Liver (tissue), 9 donors: ENCODE results near the gene MASP2. TPM values are rescaled to one million over a fixed set of nuclear protein-coding genes. Genes with fewer than 3 reads are reported as not detected.

ENCODE experiments used
- DNase-seq: peaks from one replicate; pipeline ENCODE4 v3.0.0-alpha.2; 2017; ENCODE audit warnings: low spot score
- H3K27ac ChIP-seq, 2 donors: one replicate each; pipeline ENCODE4 v1.7.0; 2013; ENCODE audit warnings: inconsistent platforms in 2 of 2, low read length in 2 of 2, control low read depth in 1 of 2, low read depth in 1 of 2, mild to moderate bottlenecking in 1 of 2
- H3K27me3 ChIP-seq, 4 donors: one replicate each; pipeline versions ENCODE4 v1.6.1 to v1.7.0; 2013; ENCODE audit warnings: low read length in 3 of 4, inconsistent platforms in 1 of 4, mild to moderate bottlenecking in 1 of 4, moderate library complexity in 1 of 4; ENCODE audit not compliant: control insufficient read depth in 4 of 4, insufficient read depth in 4 of 4
- H3K36me3 ChIP-seq, 4 donors: one replicate each; pipeline versions ENCODE4 v1.6.1 to v1.7.0; 2013; ENCODE audit warnings: low read length in 3 of 4, mild to moderate bottlenecking in 3 of 4, low read depth in 1 of 4, moderate library complexity in 1 of 4; ENCODE audit not compliant: control insufficient read depth in 4 of 4, insufficient read depth in 3 of 4
- H3K4me1 ChIP-seq, 4 donors: one replicate each; pipeline versions ENCODE4 v1.6.1 to v1.7.0; 2013; ENCODE audit warnings: low read length in 3 of 4, mild to moderate bottlenecking in 3 of 4, moderate library complexity in 1 of 4; ENCODE audit not compliant: control insufficient read depth in 4 of 4, insufficient read depth in 4 of 4
- H3K4me3 ChIP-seq, 3 donors: one replicate each; pipeline versions ENCODE4 v1.6.1 to v1.7.0; 2013; ENCODE audit warnings: low read length in 3 of 3, control low read depth in 1 of 3, low read depth in 1 of 3, mild to moderate bottlenecking in 1 of 3
- H3K9ac ChIP-seq, 2 donors: one replicate each; pipeline ENCODE4 v1.7.0; 2013; ENCODE audit warnings: low read length in 2 of 2, mild to moderate bottlenecking in 2 of 2, moderate library complexity in 2 of 2, control low read depth in 1 of 2, low read depth in 1 of 2
- H3K9me3 ChIP-seq, 4 donors: one replicate each; pipeline versions ENCODE4 v1.6.1 to v1.7.0; 2013; ENCODE audit warnings: low read length in 3 of 4; ENCODE audit not compliant: control insufficient read depth in 4 of 4
- ATF3 ChIP-seq: IDR thresholded peaks from 2 replicates; pipeline ENCODE4 v1.6.1; 2016; ENCODE audit warnings: antibody characterized with exemption
- EGR1 ChIP-seq, 2 donors: IDR thresholded peaks; 2 replicates each; pipeline ENCODE4 v1.6.1; 2016 to 2018; ENCODE audit warnings: antibody characterized with exemption in 2 of 2, low read depth in 2 of 2
- FOXA1 ChIP-seq: IDR thresholded peaks from 2 replicates; pipeline ENCODE4 v1.6.1; 2016; ENCODE audit warnings: antibody characterized with exemption
- FOXA2 ChIP-seq: IDR thresholded peaks from 2 replicates; pipeline ENCODE4 v1.6.1; 2016; ENCODE audit warnings: antibody characterized with exemption
- GABPA ChIP-seq, 2 donors: IDR thresholded peaks in 1 of 2; conservative IDR thresholded peaks in 1 of 2; 2 replicates each; pipeline ENCODE4 v1.6.1; 2016; ENCODE audit warnings: antibody characterized with exemption in 2 of 2, mild to moderate bottlenecking in 1 of 2, moderate library complexity in 1 of 2
- HNF4A ChIP-seq, 2 donors: conservative IDR thresholded peaks; 2 replicates each; pipeline ENCODE4 v1.6.1; 2016; ENCODE audit warnings: antibody characterized with exemption in 2 of 2, mild to moderate bottlenecking in 2 of 2
- HNF4G ChIP-seq: IDR thresholded peaks from 2 replicates; pipeline ENCODE4 v1.6.1; 2016; ENCODE audit warnings: antibody characterized with exemption
- JUND ChIP-seq, 2 donors: IDR thresholded peaks; 2 replicates each; pipeline ENCODE4 v1.6.1; 2016; ENCODE audit warnings: antibody characterized with exemption in 2 of 2
- MAX ChIP-seq: IDR thresholded peaks from 2 replicates; pipeline ENCODE4 v1.6.1; 2016; ENCODE audit warnings: antibody characterized with exemption
- NR2F2 ChIP-seq: IDR thresholded peaks from 2 replicates; pipeline ENCODE4 v1.6.1; 2016; ENCODE audit warnings: antibody characterized with exemption
- RAD21 ChIP-seq, 2 donors: IDR thresholded peaks; 2 replicates each; pipeline ENCODE4 v1.6.1; 2016; ENCODE audit warnings: antibody characterized with exemption in 2 of 2, mild to moderate bottlenecking in 2 of 2
- REST ChIP-seq: IDR thresholded peaks from 2 replicates; pipeline ENCODE4 v1.6.1; 2016; ENCODE audit warnings: antibody characterized with exemption, mild to moderate bottlenecking
- RXRA ChIP-seq, 2 donors: IDR thresholded peaks; 2 replicates each; pipeline ENCODE4 v1.6.1; 2017 to 2018; ENCODE audit warnings: antibody characterized with exemption in 2 of 2, mild to moderate bottlenecking in 1 of 2
- SP1 ChIP-seq: IDR thresholded peaks from 2 replicates; pipeline ENCODE4 v1.6.1; 2018; ENCODE audit warnings: antibody characterized with exemption, mild to moderate bottlenecking
- TAF1 ChIP-seq: conservative IDR thresholded peaks from 2 replicates; pipeline ENCODE4 v1.6.1; 2016; ENCODE audit warnings: antibody characterized with exemption, mild to moderate bottlenecking
- YY1 ChIP-seq: IDR thresholded peaks from 2 replicates; pipeline ENCODE4 v1.6.1; 2016; ENCODE audit warnings: antibody characterized with exemption, mild to moderate bottlenecking
- WGBS: extraction: QIAGEN DNeasy Blood & Tissue Kit; methylation state at CpG from one replicate; pipeline ENCODE4 v1.1.7; 2013; 5-methylcytosine and 5-hydroxymethylcytosine counted together
- polyA plus RNA-seq, 2 donors: library from polyadenylated mRNA; stranded (reverse) in 1 of 2; unstranded in 1 of 2; fragments of 200-250 nt in 1 of 2; fragments of >200 nt in 1 of 2; fragmentation: Nextera tagmentation in 1 of 2; extraction: Ambion mirVana in 1 of 2; gene quantifications; one replicate each; pipeline versions ENCODE4 v1.2.1 to v1.2.3, GENCODE V29; 2013 to 2015
- total RNA-seq, 2 donors: library from RNA; depleted of rRNA; stranded (reverse); fragments of >200 nt; gene quantifications; one replicate each; pipeline ENCODE4 v1.2.3, GENCODE V29; 2014
- TF ChIP-seq, protein P1 (sequence below): IDR thresholded peaks from 2 replicates; pipeline ENCODE4 v1.6.1; 2016; ENCODE audit warnings: antibody characterized with exemption
- TF ChIP-seq, protein P2 (sequence below): fragments of 150-350 bp; IDR thresholded peaks from 2 replicates; pipeline ENCODE4 v1.5.1; 2017; ENCODE audit warnings: improper control_type of control experiment, low read depth, low read length; ENCODE audit not compliant: missing input control
- donor health status: healthy.
- donor health status: healthy.
- donor health status: healthy.
- donor health status: healthy.
- donor health status: healthy.

The MASP2 gene
- total and polyA plus RNA-seq, 4 donors, result 30.0 to 530 (median 213) TPM

- Histone ChIP-seq H3K27ac (no peak overlapping the region), H3K36me3 (peaks cover 0 to 15% (median 6%) of the 10 kb centered on the region in 4 donors), H3K9ac (no peak overlapping the region), H3K4me3 (no peak overlapping the region), H3K9me3 (no peaks in the 10 kb centered on the region), H3K27me3 (no peaks in the 10 kb centered on the region), H3K4me1 (peaks cover 0 to 10% (median 3%) of the 10 kb centered on the region in 4 donors)
- DNase-seq, result no peak
- no peak for TF ChIP-seq HNF4G
- no peak for TF ChIP-seq JUND (IDR thresholded peaks at IDR 0.05)
- TF ChIP-seq GABPA (IDR thresholded peaks at IDR 0.05 in 1 of 2, conservative IDR thresholded peaks at IDR 0.05 in 1 of 2), result no peak
- TF ChIP-seq RAD21 (IDR thresholded peaks at IDR 0.05), result no peak
- TF ChIP-seq SP1, result no peak
- TF ChIP-seq FOXA2, result no peak
- TF ChIP-seq EGR1 (IDR thresholded peaks at IDR 0.05; ENCODE audit: low read depth in 2 of 2), result no peak
- TF ChIP-seq, protein P1, sequence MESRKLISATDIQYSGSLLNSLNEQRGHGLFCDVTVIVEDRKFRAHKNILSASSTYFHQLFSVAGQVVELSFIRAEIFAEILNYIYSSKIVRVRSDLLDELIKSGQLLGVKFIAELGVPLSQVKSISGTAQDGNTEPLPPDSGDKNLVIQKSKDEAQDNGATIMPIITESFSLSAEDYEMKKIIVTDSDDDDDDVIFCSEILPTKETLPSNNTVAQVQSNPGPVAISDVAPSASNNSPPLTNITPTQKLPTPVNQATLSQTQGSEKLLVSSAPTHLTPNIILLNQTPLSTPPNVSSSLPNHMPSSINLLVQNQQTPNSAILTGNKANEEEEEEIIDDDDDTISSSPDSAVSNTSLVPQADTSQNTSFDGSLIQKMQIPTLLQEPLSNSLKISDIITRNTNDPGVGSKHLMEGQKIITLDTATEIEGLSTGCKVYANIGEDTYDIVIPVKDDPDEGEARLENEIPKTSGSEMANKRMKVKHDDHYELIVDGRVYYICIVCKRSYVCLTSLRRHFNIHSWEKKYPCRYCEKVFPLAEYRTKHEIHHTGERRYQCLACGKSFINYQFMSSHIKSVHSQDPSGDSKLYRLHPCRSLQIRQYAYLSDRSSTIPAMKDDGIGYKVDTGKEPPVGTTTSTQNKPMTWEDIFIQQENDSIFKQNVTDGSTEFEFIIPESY, result no peak
- WGBS, result 62% methylated on average over 29 of the region's 29 CpGs
Observed at GRCh38 chr1:11052839-11053757, 6.1 kb upstream of the MASP2 start.

- H3K9ac ChIP-seq, result no peak overlapping the region
- H3K4me1 ChIP-seq, result peaks cover 0 to 10% (median 3%) of the 10 kb centered on the region in 4 donors
- no peaks in the 10 kb centered on the region for H3K27me3 ChIP-seq
- WGBS, result 71% methylated on average over 19 of the region's 19 CpGs
- H3K36me3 ChIP-seq, result peaks cover 0 to 15% (median 6%) of the 10 kb centered on the region in 4 donors
- TF ChIP-seq GABPA (IDR thresholded peaks at IDR 0.05 in 1 of 2, conservative IDR thresholded peaks at IDR 0.05 in 1 of 2), result no peak
- TF ChIP-seq TAF1, result no peak
- TF ChIP-seq RXRA (IDR thresholded peaks at IDR 0.05), result no peak
- no peak for TF ChIP-seq HNF4A (conservative IDR thresholded peaks at IDR 0.05)
- no peak for TF ChIP-seq NR2F2
- no peak for TF ChIP-seq JUND (IDR thresholded peaks at IDR 0.05)
- no peak for TF ChIP-seq YY1
- TF ChIP-seq RAD21 (IDR thresholded peaks at IDR 0.05), result no peak
- TF ChIP-seq EGR1 (IDR thresholded peaks at IDR 0.05; ENCODE audit: low read depth in 2 of 2), result no peak
- no peak for TF ChIP-seq FOXA1
- TF ChIP-seq, protein P2, sequence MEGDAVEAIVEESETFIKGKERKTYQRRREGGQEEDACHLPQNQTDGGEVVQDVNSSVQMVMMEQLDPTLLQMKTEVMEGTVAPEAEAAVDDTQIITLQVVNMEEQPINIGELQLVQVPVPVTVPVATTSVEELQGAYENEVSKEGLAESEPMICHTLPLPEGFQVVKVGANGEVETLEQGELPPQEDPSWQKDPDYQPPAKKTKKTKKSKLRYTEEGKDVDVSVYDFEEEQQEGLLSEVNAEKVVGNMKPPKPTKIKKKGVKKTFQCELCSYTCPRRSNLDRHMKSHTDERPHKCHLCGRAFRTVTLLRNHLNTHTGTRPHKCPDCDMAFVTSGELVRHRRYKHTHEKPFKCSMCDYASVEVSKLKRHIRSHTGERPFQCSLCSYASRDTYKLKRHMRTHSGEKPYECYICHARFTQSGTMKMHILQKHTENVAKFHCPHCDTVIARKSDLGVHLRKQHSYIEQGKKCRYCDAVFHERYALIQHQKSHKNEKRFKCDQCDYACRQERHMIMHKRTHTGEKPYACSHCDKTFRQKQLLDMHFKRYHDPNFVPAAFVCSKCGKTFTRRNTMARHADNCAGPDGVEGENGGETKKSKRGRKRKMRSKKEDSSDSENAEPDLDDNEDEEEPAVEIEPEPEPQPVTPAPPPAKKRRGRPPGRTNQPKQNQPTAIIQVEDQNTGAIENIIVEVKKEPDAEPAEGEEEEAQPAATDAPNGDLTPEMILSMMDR, result no peak
- TF ChIP-seq SP1, result no peak
- TF ChIP-seq FOXA2, result no peak
- no peak for TF ChIP-seq REST
- TF ChIP-seq HNF4G, result no peak
- no peak for TF ChIP-seq MAX
- TF ChIP-seq ATF3, result no peak
- TF ChIP-seq, protein P1, result no peak
- no peaks in the 10 kb centered on the region for H3K9me3 ChIP-seq
- no peak overlapping the region for H3K4me3 ChIP-seq
- DNase-seq, result no peak
- H3K27ac ChIP-seq, result no peak overlapping the region
Observed at GRCh38 chr1:11051781-11052511, 4.9 kb upstream of the MASP2 start.
